Stimulated activated CD8-positive, alpha-beta memory T cell treated with anti-CD3 and anti-CD28 coated beads, Interleukin-4, amount 100 ng/mL, for 48 hours (primary cell): ENCODE data around the gene PROP1.
"Not testable (repeated sequence)": the region's sequence is repeated elsewhere in the genome, so short reads cannot be mapped to it uniquely, and the experiment has no call there.

Experiments
- DNase-seq: peaks from one replicate; pipeline ENCODE4 v3.0.0-alpha.2; 2020

Gene PROP1

GRCh38 chr5:177943805-177944736 is 52.0 kb downstream of the PROP1 start:
- DNase-seq: peak; percentile 65

GRCh38 chr5:177942896-177943295 is 53.1 kb downstream of the PROP1 start:
- DNase-seq: not testable (repeated sequence)
